K562 (cell line): ENCODE measurements around the gene REM2. TPM values are rescaled to one million over a fixed set of nuclear protein-coding genes. Genes with fewer than 3 reads are reported as not detected.

Experiments used
- ARID4B ChIP-seq: sonication (generic); formaldehyde crosslinking; IDR thresholded peaks from 2 replicates; pipeline ENCODE4 v1.8.0; 2022; ENCODE audit warnings: mild to moderate bottlenecking, missing genetic modification reagents
- ATF1 ChIP-seq, 2 experiments: fragments of 450-650 bp in 1 of 2; IDR thresholded peaks; 2 replicates each; pipeline ENCODE4 v1.6.1; 2016; ENCODE audit warnings: missing compliant biosample characterization in 1 of 2, missing genetic modification characterization in 1 of 2
- CUX1 ChIP-seq: fragments of 200-800 bp; sonication (Bioruptor generic); IDR thresholded peaks from 2 replicates; pipeline ENCODE4 v1.6.1; 2016; ENCODE audit warnings: missing genetic modification characterization, missing compliant biosample characterization
- ELF1 ChIP-seq: fragments of 200-800 bp; sonication (Bioruptor generic); IDR thresholded peaks from 2 replicates; pipeline ENCODE4 v1.6.1; 2016; ENCODE audit warnings: missing genetic modification characterization, missing compliant biosample characterization
- HLTF ChIP-seq: fragments of 450-650 bp; IDR thresholded peaks from 2 replicates; pipeline ENCODE4 v1.6.1; 2016
- NBN ChIP-seq: fragments of 450-650 bp; IDR thresholded peaks from 2 replicates; pipeline ENCODE4 v1.6.1; 2016; ENCODE audit warnings: low read depth, mild to moderate bottlenecking
- POLR2AphosphoS2 ChIP-seq: IDR thresholded peaks from 2 replicates; pipeline ENCODE4 v1.6.1; 2012; ENCODE audit warnings: low read length, improper control_type of control experiment
- SIN3A ChIP-seq, 2 experiments: fragments of 150-350 bp in 1 of 2; IDR thresholded peaks; 2 replicates each; pipeline ENCODE4 v1.6.1; 2011 to 2016; ENCODE audit warnings: borderline replicate concordance in 2 of 2, low read depth in 2 of 2, low read length in 2 of 2, mild to moderate bottlenecking in 2 of 2, moderate library complexity in 2 of 2; ENCODE audit not compliant: control insufficient read depth in 1 of 2
- TAF1 ChIP-seq: IDR thresholded peaks from 2 replicates; pipeline ENCODE4 v1.6.1; 2011; ENCODE audit warnings: mild to moderate bottlenecking, low read length, moderate library complexity; ENCODE audit not compliant: insufficient read depth, control insufficient read depth, severe bottlenecking; ENCODE audit errors: extremely low read depth
- THAP7 ChIP-seq: fragments of 250-450 bp; sonication (Bioruptor Pico); IDR thresholded peaks from 2 replicates; pipeline ENCODE4 v1.5.0; 2021
- ZBTB5 ChIP-seq: fragments of 450-650 bp; IDR thresholded peaks from 2 replicates; pipeline ENCODE4 v1.6.1; 2017; ENCODE audit warnings: antibody characterized with exemption
- ZNF79 ChIP-seq: fragments of 250-450 bp; sonication (Bioruptor Pico); IDR thresholded peaks from 2 replicates; pipeline ENCODE4 v1.4.0; 2020; ENCODE audit warnings: low read depth, mild to moderate bottlenecking, moderate library complexity
- polyA plus RNA-seq, 8 experiments: library from polyadenylated mRNA; depleted of rRNA in 4 of 8; stranded (reverse) in 5 of 8; unstranded in 3 of 8; fragments of >200 nt; fragmentation: Nextera tagmentation in 2 of 8; fragmentation: Illumina TruSeq in 1 of 8; extraction: Ambion mirVana in 2 of 8; extraction: Trizol in 1 of 8; gene quantifications; 2 replicates each; pipeline versions ENCODE4 v1.2.1 to v1.2.3, GENCODE V29; 2011 to 2014; ENCODE audit warnings: inconsistent platforms in 1 of 8, missing spikeins in 1 of 8
- total RNA-seq, 7 experiments: library from RNA; depleted of rRNA in 6 of 7; stranded (reverse); fragments of >200 nt in 6 of 7; fragmentation: Illumina TruSeq in 2 of 7; extraction: Trizol in 2 of 7; gene quantifications; 2 replicates each; pipeline versions ENCODE4 v1.2.1 to v1.2.3, GENCODE V29; 2011 to 2021; ENCODE audit warnings: low replicate concordance in 1 of 7

REM2 gene
- total and polyA plus RNA-seq, 9 of the 15 experiments (the other 6 are each of a cell fraction or from before 2014, with no cell fraction given), result 0.18 to 1.0 (median 0.38) TPM

- TF ChIP-seq ZNF79 (CRISPR knock-in tag), result no peak
- TF ChIP-seq SIN3A (IDR thresholded peaks at IDR 0.05; ENCODE audit: borderline replicate concordance in 2 of 2, control insufficient read depth in 1 of 2, low read depth in 2 of 2, low read length in 2 of 2), result peak; percentile 38 to 72; a peak in 2 of 4 replicates
- no peak for TF ChIP-seq ATF1 (CRISPR knock-in tag; IDR thresholded peaks at IDR 0.05)
- peak; percentile 93 for TF ChIP-seq ATF1 (tag; IDR thresholded peaks at IDR 0.05)
- TF ChIP-seq HLTF, result peak; percentile 65; the same call in 1 of the 2 replicates
- TF ChIP-seq CUX1 (CRISPR knock-in tag), result no peak
- no peak for TF ChIP-seq ELF1 (tag)
- TF ChIP-seq ZBTB5, result peak; percentile 40; the same call in 1 of the 2 replicates
- TF ChIP-seq ARID4B, result peak; percentile 87
- peak; percentile 60; the same call in 1 of the 2 replicates for TF ChIP-seq POLR2AphosphoS2
- TF ChIP-seq TAF1, result peak; percentile 93
- peak; percentile 62 for TF ChIP-seq NBN
- TF ChIP-seq THAP7, result 0 out of 2 replicates have a peak, but pooled peaks have one; percentile 6
These were observed 46.3 kb downstream of the REM2 start, which contains the start of gene PRMT5 (continued) for GRCh38 chr14:22929104-22929960.
